CD4-positive, alpha-beta T cell (primary cell): ENCODE measurements around the gene CFDP1. TPM values are rescaled to one million over a fixed set of nuclear protein-coding genes. Genes with fewer than 3 reads are reported as not detected.
A peak's percentile ranks its signal among the peaks of the same experiment; 100 is the strongest.
"Not testable (repeated sequence)": the region's sequence is repeated elsewhere in the genome, so short reads cannot be mapped to it uniquely, and the experiment has no call there.

Experiments used
- ATAC-seq: fragments of 200-7000 bp; cut with Tn5 transposase; one replicate; pipeline ENCODE4 v1.10.0; 2022; ENCODE audit warnings: mild to moderate bottlenecking; ENCODE audit not compliant: poor library complexity
- CTCF ChIA-PET: fragments of 350-600 bp; sonication (Branson Sonifier 250); formaldehyde crosslinking; loops from one replicate; lab custom pipeline; 2021; ENCODE audit warnings: antibody characterized with exemption, inconsistent platforms; lab: Charles Lee
- POLR2A ChIA-PET: fragments of 350-600 bp; sonication (Branson Sonifier 250); formaldehyde crosslinking; loops from one replicate; lab custom pipeline; 2021; ENCODE audit warnings: antibody characterized with exemption, inconsistent platforms; lab: Charles Lee
- DNase-seq, 14 experiments: peaks; one replicate each; pipeline ENCODE4 v3.0.0-alpha.2; 2013 to 2020; ENCODE audit warnings: mixed read lengths in 2 of 14
- H3K27ac ChIP-seq, 2 donors: one replicate each; pipeline versions ENCODE4 v1.5.1 to v1.7.0; 2013; ENCODE audit warnings: low read length in 2 of 2, low read depth in 1 of 2, mild to moderate bottlenecking in 1 of 2
- H3K27me3 ChIP-seq, 2 experiments: 1 replicate in 1 of 2; 2 replicates in 1 of 2; pipeline versions ENCODE4 v1.6.1 to v1.7.0; 2013; ENCODE audit warnings: low read length in 2 of 2, control low read depth in 1 of 2, mild to moderate bottlenecking in 1 of 2, moderate library complexity in 1 of 2; ENCODE audit not compliant: insufficient read depth in 2 of 2, control insufficient read depth in 1 of 2
- H3K36me3 ChIP-seq: one replicate; pipeline ENCODE4 v1.6.1; 2013; ENCODE audit warnings: low read length, control low read depth; ENCODE audit not compliant: insufficient read depth
- H3K4me1 ChIP-seq: one replicate; pipeline ENCODE4 v1.6.1; 2013; ENCODE audit warnings: low read length, control low read depth; ENCODE audit not compliant: insufficient read depth
- H3K4me3 ChIP-seq: one replicate; pipeline ENCODE4 v1.5.1; 2013; ENCODE audit warnings: mild to moderate bottlenecking, low read length, moderate library complexity
- H3K9me3 ChIP-seq, 2 experiments: 1 replicate in 1 of 2; 2 replicates in 1 of 2; pipeline versions ENCODE4 v1.6.1 to v1.7.0; 2013; ENCODE audit warnings: low read length in 2 of 2, mild to moderate bottlenecking in 2 of 2, control low read depth in 1 of 2, moderate library complexity in 1 of 2; ENCODE audit not compliant: control insufficient read depth in 1 of 2, insufficient read depth in 1 of 2
- H3K27ac Mint-ChIP-seq: one replicate; pipeline ENCODE4 v1.8.0; 2020; ENCODE audit warnings: mixed read lengths
- H3K27me3 Mint-ChIP-seq: one replicate; pipeline ENCODE4 v1.8.0; 2021; ENCODE audit warnings: mixed read lengths
- H3K36me3 Mint-ChIP-seq: one replicate; pipeline ENCODE4 v1.8.0; 2021; ENCODE audit warnings: low read depth, mixed read lengths
- H3K4me1 Mint-ChIP-seq: one replicate; pipeline ENCODE4 v1.8.0; 2021; ENCODE audit warnings: low read depth, mixed read lengths
- H3K4me3 Mint-ChIP-seq: one replicate; pipeline ENCODE4 v1.8.0; 2020; ENCODE audit warnings: mild to moderate bottlenecking, mixed read lengths
- H3K9me3 Mint-ChIP-seq: one replicate; pipeline ENCODE4 v1.8.0; 2020; ENCODE audit warnings: mixed read lengths
- CTCF ChIP-seq: fragments of 200-600 bp; IDR thresholded peaks from one replicate; pipeline ENCODE4 v1.8.0; 2022; ENCODE audit warnings: antibody characterized with exemption, mild to moderate bottlenecking
- intact Hi-C, 2 experiments: fragments of 100-400 bp; cut with DNase I in 1 of 2; cut with micrococcal nuclease in 1 of 2; formaldehyde crosslinking; loops; one replicate each; pipeline versions ENCODE4 v1.15.1 to v1.9.0; 2023 to 2025; cut with DNase I, micrococcal nuclease
- total RNA-seq, 174 experiments: library from RNA in 2 of 174; stranded (reverse) in 2 of 174; gene quantifications; one replicate each; pipeline ENCODE4 v1.2.3 and lab custom pipeline; 2021 to 2026

CFDP1 gene
- total RNA-seq, 2 experiments from 2014 or later = 23.0 to 25.5 TPM

GRCh38 chr16:75271441-75272096 lies 161.7 kb downstream of the CFDP1 start:
- Histone ChIP-seq H3K4me1 (no peaks in the 10 kb centered on the region), H3K27me3 (peaks cover 18 to 28% of the 10 kb centered on the region in 2 experiments), H3K27ac (no peak overlapping the region), H3K9me3 (peaks cover 0 to 4% of the 10 kb centered on the region in 2 experiments), H3K36me3 (no peaks in the 10 kb centered on the region), H3K4me3 (no peak overlapping the region)
- Mint-ChIP-seq H3K27me3 (peaks cover 38% of the 10 kb centered on the region), H3K27ac (no peak overlapping the region), H3K4me3 (no peak overlapping the region), H3K9me3 (no peaks in the 10 kb centered on the region), H3K36me3 (no peaks in the 10 kb centered on the region), H3K4me1 (no peaks in the 10 kb centered on the region)
- no peak for DNase-seq
- no peak for TF ChIP-seq CTCF
- ChIA-PET POLR2A (no interaction called here), CTCF (no interaction called here)
- intact Hi-C loops = no loop called here
- ATAC-seq = no peak

DNA sequence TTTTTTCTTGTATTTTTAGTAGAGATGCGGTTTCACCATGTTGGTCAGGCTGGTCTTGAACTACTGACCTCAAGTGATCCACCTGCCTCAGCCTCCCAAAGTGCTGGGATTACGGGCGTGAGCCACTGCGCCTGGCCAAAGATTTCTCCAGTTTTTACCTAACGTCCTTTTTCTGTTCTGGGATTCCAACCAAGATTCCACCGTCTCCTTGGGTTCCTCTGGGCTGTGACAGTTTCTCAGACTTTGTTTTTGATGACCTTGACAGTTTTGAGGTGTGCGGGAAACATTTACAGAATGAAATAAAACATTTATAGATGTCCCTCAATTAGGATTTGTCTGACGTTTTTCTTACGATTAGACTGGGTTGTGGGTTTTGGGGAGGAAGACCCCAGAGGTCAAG lies 163.9 kb downstream of the CFDP1 start:
- H3K4me3 ChIP-seq, H3K27ac Mint-ChIP-seq, POLR2A ChIA-PET, H3K27ac ChIP-seq, H3K36me3 Mint-ChIP-seq, H3K9me3 Mint-ChIP-seq, H3K4me1 Mint-ChIP-seq, H3K36me3 ChIP-seq, intact Hi-C loops, CTCF ChIA-PET, DNase-seq, ATAC-seq: not testable (repeated sequence)
- Mint-ChIP-seq H3K27me3 (peaks cover 37% of the 10 kb centered on the region), H3K4me3 (peak overlapping the region; percentile 42)
- H3K27me3 ChIP-seq = peaks cover 37 to 49% of the 10 kb centered on the region in 2 experiments
- peaks cover 15% of the 10 kb centered on the region for H3K4me1 ChIP-seq
- peaks cover 0 to 20% of the 10 kb centered on the region in 2 experiments for H3K9me3 ChIP-seq

GRCh38 chr16:75267631-75268264 lies 165.6 kb downstream of the CFDP1 start:
- TF ChIP-seq CTCF = no peak
- H3K4me1 ChIP-seq = peaks cover 15% of the 10 kb centered on the region
- ChIA-PET CTCF (no interaction called here), POLR2A (no interaction called here)
- Mint-ChIP-seq H3K4me3 (peak overlapping the region; percentile 38), H3K27me3 (peaks cover 42% of the 10 kb centered on the region), H3K27ac (no peak overlapping the region), H3K4me1 (no peaks in the 10 kb centered on the region), H3K36me3 (no peaks in the 10 kb centered on the region), H3K9me3 (no peaks in the 10 kb centered on the region)
- DNase-seq = no peak
- peaks cover 44 to 60% of the 10 kb centered on the region in 2 experiments for H3K27me3 ChIP-seq
- H3K27ac ChIP-seq = no peak overlapping the region
- no peaks in the 10 kb centered on the region for H3K36me3 ChIP-seq
- peaks cover 0 to 20% of the 10 kb centered on the region in 2 experiments for H3K9me3 ChIP-seq
- intact Hi-C loops = no loop called here
- no peak overlapping the region for H3K4me3 ChIP-seq
- ATAC-seq = no peak
